ENCODE data around the gene VWA8. TPM values are rescaled to one million over a fixed set of nuclear protein-coding genes. Genes with fewer than 3 reads are reported as not detected.

Gene VWA8
- total and polyA plus RNA-seq, 2 experiments from 2014 or later: 6.3 to 24.6 TPM

GRCh38 chr13:41709511-41709910 is 251.4 kb downstream of the VWA8 start:
- DNase-seq (ENCODE audit: low spot score): no peak
- no peak for ATAC-seq
- TF ChIP-seq, protein P1, sequence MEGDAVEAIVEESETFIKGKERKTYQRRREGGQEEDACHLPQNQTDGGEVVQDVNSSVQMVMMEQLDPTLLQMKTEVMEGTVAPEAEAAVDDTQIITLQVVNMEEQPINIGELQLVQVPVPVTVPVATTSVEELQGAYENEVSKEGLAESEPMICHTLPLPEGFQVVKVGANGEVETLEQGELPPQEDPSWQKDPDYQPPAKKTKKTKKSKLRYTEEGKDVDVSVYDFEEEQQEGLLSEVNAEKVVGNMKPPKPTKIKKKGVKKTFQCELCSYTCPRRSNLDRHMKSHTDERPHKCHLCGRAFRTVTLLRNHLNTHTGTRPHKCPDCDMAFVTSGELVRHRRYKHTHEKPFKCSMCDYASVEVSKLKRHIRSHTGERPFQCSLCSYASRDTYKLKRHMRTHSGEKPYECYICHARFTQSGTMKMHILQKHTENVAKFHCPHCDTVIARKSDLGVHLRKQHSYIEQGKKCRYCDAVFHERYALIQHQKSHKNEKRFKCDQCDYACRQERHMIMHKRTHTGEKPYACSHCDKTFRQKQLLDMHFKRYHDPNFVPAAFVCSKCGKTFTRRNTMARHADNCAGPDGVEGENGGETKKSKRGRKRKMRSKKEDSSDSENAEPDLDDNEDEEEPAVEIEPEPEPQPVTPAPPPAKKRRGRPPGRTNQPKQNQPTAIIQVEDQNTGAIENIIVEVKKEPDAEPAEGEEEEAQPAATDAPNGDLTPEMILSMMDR (conservative IDR thresholded peaks at IDR 0.05; ENCODE audit: low read depth in 2 of 2): no peak
- TF ChIP-seq ZNF114 (CRISPR knock-in tag; IDR thresholded peaks at IDR 0.05): no peak
- TF ChIP-seq POLR2AphosphoS5 (IDR thresholded peaks at IDR 0.05; ENCODE audit: low read depth): no peak
- no peak for TF ChIP-seq EZH2phosphoT487 (IDR thresholded peaks at IDR 0.05; ENCODE audit: unreplicated experiment)
- no peak for TF ChIP-seq REST (IDR thresholded peaks at IDR 0.05; ENCODE audit: unreplicated experiment)

DNA sequence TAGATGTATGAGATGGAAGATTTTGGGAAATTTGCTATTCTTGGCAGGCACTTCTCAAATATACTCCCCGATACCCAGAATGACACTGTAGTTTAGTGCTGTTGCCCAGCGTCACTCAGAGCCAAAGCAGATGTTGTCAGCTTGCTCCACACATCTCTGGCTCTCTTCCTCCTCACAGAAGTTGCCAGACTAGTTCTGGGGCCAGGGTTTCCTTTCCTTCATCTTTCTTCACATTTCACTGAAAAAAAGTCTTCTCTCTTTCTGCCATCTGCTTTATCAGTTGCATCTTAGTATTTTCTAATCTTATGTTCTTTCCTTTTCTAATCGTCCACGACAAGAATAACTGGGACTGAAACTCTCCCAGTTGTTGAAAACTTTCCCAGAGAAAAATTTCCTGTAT is 252.2 kb downstream of the VWA8 start:
- H3K79me2 ChIP-seq (replicated peaks; ENCODE audit: insufficient read depth): no peaks in the 10 kb centered on the region
- peak overlapping the region; percentile 6; the same call in 1 of the 2 replicates for H3K4me2 ChIP-seq
- H3K4me1 ChIP-seq (ENCODE audit: insufficient read depth): peaks cover 29% of the 10 kb centered on the region
- DNase-seq (ENCODE audit: low spot score) (peak; percentile 5), ATAC-seq (peak; percentile 50; the same call in 2 of the 3 replicates)
- Mint-ChIP-seq H3K27ac (no peak overlapping the region; the same call in 1 of the 2 replicates), H3K9me3 (no peaks in the 10 kb centered on the region), H3K4me1 (peaks cover 30% of the 10 kb centered on the region), H3K4me3 (no peak overlapping the region), H3K27me3 (ENCODE audit: insufficient read depth, low read depth, poor library complexity) (no peaks in the 10 kb centered on the region), H3K36me3 (ENCODE audit: low read depth) (no peaks in the 10 kb centered on the region)
- no peak overlapping the region for H3K4me3 ChIP-seq
- no peak for TF ChIP-seq JUNB (IDR thresholded peaks at IDR 0.05; ENCODE audit: unreplicated experiment)
- no peak for TF ChIP-seq POLR2AphosphoS5 (IDR thresholded peaks at IDR 0.05; ENCODE audit: low read depth)
- no peak for TF ChIP-seq ZNF114 (CRISPR knock-in tag; IDR thresholded peaks at IDR 0.05)
- no peak for TF ChIP-seq ETS1 (IDR thresholded peaks at IDR 0.05)
- no peak for TF ChIP-seq REST (IDR thresholded peaks at IDR 0.05; ENCODE audit: unreplicated experiment)
- TF ChIP-seq STAT1 (IDR thresholded peaks at IDR 0.05; ENCODE audit: unreplicated experiment): no peak
- TF ChIP-seq ZNF331 (CRISPR knock-in tag; IDR thresholded peaks at IDR 0.05; ENCODE audit: low read depth): no peak
- TF ChIP-seq, protein P1 (conservative IDR thresholded peaks at IDR 0.05; ENCODE audit: low read depth in 2 of 2): no peak
- no peak for TF ChIP-seq CREB1 (CRISPR knock-in tag; IDR thresholded peaks at IDR 0.05; ENCODE audit: low read depth)
- TF ChIP-seq NANOG (IDR thresholded peaks at IDR 0.05; ENCODE audit: borderline replicate concordance): no peak
- no peak for TF ChIP-seq EZH2 (IDR thresholded peaks at IDR 0.05; ENCODE audit: low read depth, unreplicated experiment)
- no peaks in the 10 kb centered on the region for H3K9me2 ChIP-seq (ENCODE audit: insufficient read depth)
- no peaks in the 10 kb centered on the region for H3K27me3 ChIP-seq (ENCODE audit: insufficient read depth)
- H3K36me3 ChIP-seq (ENCODE audit: insufficient read depth): no peaks in the 10 kb centered on the region
- no peaks in the 10 kb centered on the region for H4K20me1 ChIP-seq (replicated peaks; ENCODE audit: insufficient read depth)
- H3K27ac ChIP-seq (ENCODE audit: low read depth): 0 out of 2 replicates have a peak overlapping the region, but pooled peaks have one; percentile 35
- H2AFZ ChIP-seq: no peak overlapping the region
- no peaks in the 10 kb centered on the region for H3F3A ChIP-seq (replicated peaks; ENCODE audit: low read depth)

More at GRCh38 chr13:41709511-41709910, 251.4 kb downstream of the VWA8 start:
- no peaks in the 10 kb centered on the region for H3K27me3 ChIP-seq (ENCODE audit: insufficient read depth)
- no peak overlapping the region for H3K27ac ChIP-seq (ENCODE audit: low read depth)
- H3K79me2 ChIP-seq (replicated peaks; ENCODE audit: insufficient read depth): no peaks in the 10 kb centered on the region
- Mint-ChIP-seq H3K9me3 (no peaks in the 10 kb centered on the region), H3K36me3 (ENCODE audit: low read depth) (no peaks in the 10 kb centered on the region), H3K4me1 (peaks cover 30% of the 10 kb centered on the region), H3K27ac (no peak overlapping the region), H3K27me3 (ENCODE audit: insufficient read depth, low read depth, poor library complexity) (no peaks in the 10 kb centered on the region), H3K4me3 (no peak overlapping the region)
- H3K36me3 ChIP-seq (ENCODE audit: insufficient read depth): no peaks in the 10 kb centered on the region
- H3F3A ChIP-seq (replicated peaks; ENCODE audit: low read depth): no peaks in the 10 kb centered on the region
- H2AFZ ChIP-seq: no peak overlapping the region
- 0 out of 2 replicates have a peak overlapping the region, but pooled peaks have one; percentile 6 for H3K4me2 ChIP-seq
- peaks cover 29% of the 10 kb centered on the region for H3K4me1 ChIP-seq (ENCODE audit: insufficient read depth)
- no peaks in the 10 kb centered on the region for H4K20me1 ChIP-seq (replicated peaks; ENCODE audit: insufficient read depth)
- H3K4me3 ChIP-seq: no peak overlapping the region
- no peaks in the 10 kb centered on the region for H3K9me2 ChIP-seq (ENCODE audit: insufficient read depth)

All from GM23338 (cell line).